HCT116 (cell line): ENCODE results near the gene NR1I3.

Source experiments
- ATF3 ChIP-seq: IDR thresholded peaks from 2 replicates; pipeline ENCODE4 v1.6.1; 2012
- CTCF ChIP-seq, 3 experiments: fragments of 200-600 bp in 1 of 3; sonication (generic) in 1 of 3; IDR thresholded peaks in 2 of 3; conservative IDR thresholded peaks in 1 of 3; 2 replicates each; pipeline ENCODE4 v1.5.1; 2012 to 2017; ENCODE audit warnings: low read depth in 2 of 3, low read length in 2 of 3, antibody characterized with exemption in 1 of 3, borderline replicate concordance in 1 of 3, control low read depth in 1 of 3, mild to moderate bottlenecking in 1 of 3, mixed read lengths in 1 of 3, mixed run types in 1 of 3, moderate library complexity in 1 of 3; ENCODE audit not compliant: insufficient read depth in 1 of 3
- EZH2phosphoT487 ChIP-seq: fragments of 200-600 bp; IDR thresholded peaks from 2 replicates; pipeline ENCODE4 v1.6.1; 2018; ENCODE audit warnings: antibody characterized with exemption, borderline replicate concordance
- FOSL1 ChIP-seq: IDR thresholded peaks from 2 replicates; pipeline ENCODE4 v1.6.1; 2012; ENCODE audit warnings: low read depth
- POLR2A ChIP-seq: IDR thresholded peaks from 2 replicates; pipeline ENCODE4 v1.7.0; 2011; ENCODE audit warnings: borderline replicate concordance; ENCODE audit not compliant: insufficient read depth, insufficient read length; ENCODE audit errors: extremely low read depth
- POLR2AphosphoS5 ChIP-seq: IDR thresholded peaks from 2 replicates; pipeline ENCODE4 v1.6.1; 2011; ENCODE audit warnings: mild to moderate bottlenecking, low read depth, low read length, moderate library complexity
- TCF7L2 ChIP-seq: IDR thresholded peaks from 2 replicates; pipeline ENCODE4 v1.7.0; 2011; ENCODE audit warnings: borderline replicate concordance, inconsistent platforms; ENCODE audit not compliant: insufficient read depth, insufficient read length; ENCODE audit errors: extremely low read depth

- TF ChIP-seq EZH2phosphoT487: no peak
- no peak for TF ChIP-seq CTCF (IDR thresholded peaks at IDR 0.05 in 2 of 3, conservative IDR thresholded peaks at IDR 0.05 in 1 of 3; ENCODE audit: borderline replicate concordance in 1 of 3, insufficient read depth in 1 of 3, low read depth in 2 of 3, low read length in 2 of 3)
- TF ChIP-seq POLR2AphosphoS5: no peak
- no peak for TF ChIP-seq FOSL1
- TF ChIP-seq POLR2A: no peak
- TF ChIP-seq TCF7L2: no peak
- TF ChIP-seq ATF3: no peak
Measured at GRCh38 chr1:161196521-161197451, 41.2 kb downstream of the NR1I3 start.
